T-helper 17 cell (primary cell): ENCODE measurements around the gene RPUSD1. TPM values are rescaled to one million over a fixed set of nuclear protein-coding genes. Genes with fewer than 3 reads are reported as not detected.
"Not testable (repeated sequence)": the region's sequence is repeated elsewhere in the genome, so short reads cannot be mapped to it uniquely, and the experiment has no call there.

Experiments used
- ATAC-seq: fragments of 150-1000 bp; cut with Tn5 transposase; 2 replicates; pipeline ENCODE4 v1.10.0; 2021; ENCODE audit warnings: mild to moderate bottlenecking, moderate library complexity
- DNase-seq, 3 donors: peaks; one replicate each; pipeline versions ENCODE4 v3.0.0 to v3.0.0-alpha.2; 2020 to 2021
- H3K9me3 ChIP-seq: one replicate; pipeline ENCODE4 v1.7.0; 2013; ENCODE audit warnings: low read length, mild to moderate bottlenecking; ENCODE audit not compliant: control insufficient read depth, poor library complexity, severe bottlenecking
- H3K27ac Mint-ChIP-seq: one replicate; pipeline ENCODE4 v1.8.0; 2022; ENCODE audit warnings: mild to moderate bottlenecking, moderate library complexity, mixed read lengths
- H3K27me3 Mint-ChIP-seq: one replicate; pipeline ENCODE4 v1.8.0; 2022; ENCODE audit warnings: mixed read lengths
- H3K36me3 Mint-ChIP-seq: one replicate; pipeline ENCODE4 v1.8.0; 2022; ENCODE audit warnings: low read depth, mixed read lengths
- H3K4me1 Mint-ChIP-seq: one replicate; pipeline ENCODE4 v1.8.0; 2022; ENCODE audit warnings: mild to moderate bottlenecking, mixed read lengths
- H3K4me3 Mint-ChIP-seq: one replicate; pipeline ENCODE4 v1.8.0; 2022; ENCODE audit warnings: mild to moderate bottlenecking, moderate library complexity, mixed read lengths
- total RNA-seq, 4 donors: library from RNA in 2 of 4; stranded (reverse) in 2 of 4; gene quantifications; one replicate each; pipeline ENCODE4 v1.2.3 and lab custom pipeline; 2022 to 2026

The RPUSD1 gene
- 10 to 100 TPM; 14.9 to 17.1 TPM for total RNA-seq
- total RNA-seq (lab: John Stamatoyannopoulos, UW): 15.2 to 30.6 reads per million in 2 donors

GRCh38 chr16:787978-788398, at the start of gene RPUSD1:
Gene RPUSD1 (minus strand): TSS chr16:788381. CDS start chr16:787737, 644 bp downstream.
- no peaks in the 10 kb centered on the region for H3K9me3 ChIP-seq
- Mint-ChIP-seq H3K4me1 (peaks cover 6% of the 10 kb centered on the region), H3K27ac (peak within 1 kb of the TSS; percentile 67), H3K36me3 (no peaks in the 10 kb centered on the region), H3K27me3 (no peaks in the 10 kb centered on the region), H3K4me3 (peak within 1 kb of the TSS; percentile 90)
- DNase-seq (no peak), ATAC-seq (peak; percentile 11)

GRCh38 chr16:836822-837221, 48.6 kb upstream of the RPUSD1 start:
- not testable (repeated sequence) for H3K4me3 Mint-ChIP-seq, H3K27me3 Mint-ChIP-seq, H3K4me1 Mint-ChIP-seq, H3K36me3 Mint-ChIP-seq, DNase-seq, ATAC-seq, H3K27ac Mint-ChIP-seq, H3K9me3 ChIP-seq

GRCh38 chr16:836221-836620, 48.0 kb upstream of the RPUSD1 start:
- no peaks in the 10 kb centered on the region for H3K27me3 Mint-ChIP-seq
- ATAC-seq (no peak), DNase-seq (no peak)
- H3K36me3 Mint-ChIP-seq: peaks cover 3% of the 10 kb centered on the region
- H3K9me3 ChIP-seq: no peaks in the 10 kb centered on the region
- no peak overlapping the region for H3K27ac Mint-ChIP-seq
- H3K4me3 Mint-ChIP-seq: no peak overlapping the region
- no peaks in the 10 kb centered on the region for H3K4me1 Mint-ChIP-seq

GRCh38 chr16:835373-835772, 47.2 kb upstream of the RPUSD1 start:
- Mint-ChIP-seq H3K36me3 (peaks cover 3% of the 10 kb centered on the region), H3K4me1 (no peaks in the 10 kb centered on the region), H3K27me3 (no peaks in the 10 kb centered on the region), H3K4me3 (no peak overlapping the region), H3K27ac (no peak overlapping the region)
- DNase-seq: no peak
- H3K9me3 ChIP-seq: no peaks in the 10 kb centered on the region
- no peak for ATAC-seq

- Mint-ChIP-seq H3K27me3 (peaks cover 9% of the 10 kb centered on the region), H3K27ac (no peak overlapping the region), H3K36me3 (peaks cover 3% of the 10 kb centered on the region), H3K4me3 (no peak overlapping the region), H3K4me1 (no peaks in the 10 kb centered on the region)
- ATAC-seq (no peak), DNase-seq (no peak)
- no peaks in the 10 kb centered on the region for H3K9me3 ChIP-seq
These were observed 45.2 kb upstream of the RPUSD1 start for GRCh38 chr16:833411-833810.

GRCh38 chr16:832652-833336, 44.6 kb upstream of the RPUSD1 start:
- H3K27ac Mint-ChIP-seq: no peak overlapping the region
- peaks cover 9% of the 10 kb centered on the region for H3K27me3 Mint-ChIP-seq
- peaks cover 3% of the 10 kb centered on the region for H3K36me3 Mint-ChIP-seq
- H3K4me1 Mint-ChIP-seq: no peaks in the 10 kb centered on the region
- H3K4me3 Mint-ChIP-seq: no peak overlapping the region
- H3K9me3 ChIP-seq: no peaks in the 10 kb centered on the region
- DNase-seq (no peak), ATAC-seq (no peak)

GRCh38 chr16:831571-832413, 43.6 kb upstream of the RPUSD1 start:
- H3K9me3 ChIP-seq: no peaks in the 10 kb centered on the region
- Mint-ChIP-seq H3K27me3 (peaks cover 9% of the 10 kb centered on the region), H3K4me3 (no peak overlapping the region), H3K27ac (no peak overlapping the region), H3K4me1 (no peaks in the 10 kb centered on the region), H3K36me3 (no peaks in the 10 kb centered on the region)
- ATAC-seq (no peak), DNase-seq (no peak)

GRCh38 chr16:830871-831570, 42.8 kb upstream of the RPUSD1 start:
- DNase-seq (no peak), ATAC-seq (no peak)
- Mint-ChIP-seq H3K27ac (no peak overlapping the region), H3K36me3 (no peaks in the 10 kb centered on the region), H3K4me1 (no peaks in the 10 kb centered on the region), H3K4me3 (no peak overlapping the region), H3K27me3 (peaks cover 9% of the 10 kb centered on the region)
- no peaks in the 10 kb centered on the region for H3K9me3 ChIP-seq

- Mint-ChIP-seq H3K4me3 (no peak overlapping the region), H3K27ac (no peak overlapping the region), H3K36me3 (no peaks in the 10 kb centered on the region), H3K27me3 (peaks cover 9% of the 10 kb centered on the region), H3K4me1 (no peaks in the 10 kb centered on the region)
- DNase-seq: no peak
- ATAC-seq: no peak
- no peaks in the 10 kb centered on the region for H3K9me3 ChIP-seq
These were observed 42.1 kb upstream of the RPUSD1 start for GRCh38 chr16:830107-830870.

- Mint-ChIP-seq H3K27ac (no peak overlapping the region), H3K27me3 (peaks cover 9% of the 10 kb centered on the region), H3K4me1 (no peaks in the 10 kb centered on the region), H3K36me3 (no peaks in the 10 kb centered on the region), H3K4me3 (no peak overlapping the region)
- no peaks in the 10 kb centered on the region for H3K9me3 ChIP-seq
- DNase-seq (no peak), ATAC-seq (no peak)
These were observed 40.7 kb upstream of the RPUSD1 start for GRCh38 chr16:828891-829290.

- Mint-ChIP-seq H3K27ac (no peak overlapping the region), H3K27me3 (peaks cover 9% of the 10 kb centered on the region), H3K36me3 (no peaks in the 10 kb centered on the region), H3K4me1 (no peaks in the 10 kb centered on the region), H3K4me3 (no peak overlapping the region)
- no peaks in the 10 kb centered on the region for H3K9me3 ChIP-seq
- no peak for ATAC-seq
- no peak for DNase-seq
These were observed 39.3 kb upstream of the RPUSD1 start for GRCh38 chr16:827513-827912.

- Mint-ChIP-seq H3K36me3 (no peaks in the 10 kb centered on the region), H3K4me3 (no peak overlapping the region), H3K4me1 (no peaks in the 10 kb centered on the region), H3K27ac (no peak overlapping the region), H3K27me3 (peaks cover 9% of the 10 kb centered on the region)
- no peak for DNase-seq
- ATAC-seq: no peak
- H3K9me3 ChIP-seq: no peaks in the 10 kb centered on the region
These were observed 37.3 kb upstream of the RPUSD1 start for GRCh38 chr16:825341-826061.
